Heart right ventricle (tissue), 16 donors: ENCODE data around the gene GPR162. TPM values are rescaled to one million over a fixed set of nuclear protein-coding genes. Genes with fewer than 3 reads are reported as not detected.

Source experiments
- ATAC-seq, 8 donors: fragments of 200-7000 bp; cut with Tn5 transposase; one replicate each; pipeline ENCODE4 v1.9.1; 2020; ENCODE audit warnings: mild to moderate bottlenecking in 8 of 8, moderate library complexity in 8 of 8, moderate number of reproducible peaks in 1 of 8
- DNase-seq, 2 donors: peaks; one replicate each; pipeline ENCODE4 v3.0.0-alpha.2; 2020
- H3K27ac ChIP-seq, 10 donors: fragments of 200-600 bp; sonication (generic) in 2 of 10; one replicate each; pipeline versions ENCODE4 v1.5.0 to v1.8.0; 2020 to 2022; ENCODE audit warnings: mild to moderate bottlenecking in 3 of 10
- H3K27me3 ChIP-seq, 7 donors: fragments of 200-600 bp; one replicate each; pipeline ENCODE4 v1.8.0; 2021 to 2022; ENCODE audit warnings: mild to moderate bottlenecking in 2 of 7
- H3K36me3 ChIP-seq, 9 donors: fragments of 200-600 bp; sonication (generic) in 1 of 9; one replicate each; pipeline versions ENCODE4 v1.5.0 to v1.8.0; 2020 to 2022; ENCODE audit warnings: mild to moderate bottlenecking in 2 of 9
- H3K4me1 ChIP-seq, 9 donors: fragments of 200-600 bp; sonication (generic) in 1 of 9; one replicate each; pipeline versions ENCODE4 v1.5.0 to v1.8.0; 2020 to 2022; ENCODE audit warnings: mild to moderate bottlenecking in 4 of 9
- H3K4me3 ChIP-seq, 10 donors: fragments of 200-600 bp; sonication (generic) in 2 of 10; one replicate each; pipeline versions ENCODE4 v1.5.0 to v1.8.0; 2020 to 2022; ENCODE audit warnings: mild to moderate bottlenecking in 7 of 10, moderate library complexity in 2 of 10
- H3K9me3 ChIP-seq, 11 donors: fragments of 200-600 bp in 10 of 11; sonication (generic) in 2 of 11; one replicate each; pipeline versions ENCODE4 v1.5.0 to v1.8.0; 2013 to 2022; ENCODE audit warnings: mild to moderate bottlenecking in 2 of 11, control low read depth in 1 of 11, moderate library complexity in 1 of 11
- CTCF ChIP-seq, 9 donors: fragments of 200-600 bp; sonication (generic) in 2 of 9; IDR thresholded peaks; one replicate each; pipeline versions ENCODE4 v1.5.0 to v1.8.0; 2021 to 2022; ENCODE audit warnings: antibody characterized with exemption in 9 of 9, mild to moderate bottlenecking in 5 of 9, moderate library complexity in 1 of 9
- WGBS, 2 donors: extraction: QIAGEN DNeasy Blood & Tissue Kit; methylation state at CpG; one replicate each; pipeline ENCODE4 v1.1.7; 2013; ENCODE audit warnings: inconsistent platforms in 1 of 2; 5-methylcytosine and 5-hydroxymethylcytosine counted together
- intact Hi-C, 10 donors: fragments of 100-400 bp; cut with DNase I; formaldehyde crosslinking; loops; one replicate each; pipeline versions ENCODE4 v1.11.1 to v1.14.2; 2022
- polyA plus RNA-seq, 2 donors: library from polyadenylated mRNA; stranded (reverse); fragments of 200-250 nt; gene quantifications; one replicate each; pipeline ENCODE4 v1.2.3, GENCODE V29; 2013
- total RNA-seq, 10 donors: library from RNA; stranded (reverse); fragmentation: NEBNext Ultra II Directional in 3 of 10; extraction: Animal tissue kit (Norgen Biotek cat#: 25700) in 3 of 10; gene quantifications; one replicate each; pipeline versions ENCODE4 v1.2.1 to v1.2.4, GENCODE V29; 2021 to 2023
- donor health status: Arrhythmogenic right ventricular cardiomyopathy.
- donor health status: ischemic (EF 13 %, LVEDD 7.1; RV severe dilation, severe dysfunction).
- donor health status: healthy with polysubstance abuse.
- donor health status: DM: no; HTN: yes; CAD: no.
- donor health status: DM: no; HTN: no; CAD: no.
- donor health status: ischemic (EF 25% LVEDD 6.9; RV normal size, moderate dysfunction).
- donor health status: ischemic (EF 25% LVEDD 5.7; RV mildly dilated, moderate dysfunction).
- donor health status: healthy.
- donor health status: DM: yes; HTN: yes; CAD: no.
- donor health status: Ischemic cardiomyopathy.
- donor health status: ischemic (EF 35%, LVEDD 5.7; RV mildly dilated, moderate dysfunction).
- donor health status: nonischemic (EF 11% LVEDD 7.7; RV severe dilation, severe dysfunction).
- donor health status: DM: yes; HTN: yes; CAD: no.
- donor health status: PGD.
- donor health status: ischemic (EF 29% LVEDD 5.4; RV normal size, mild dysfunction).
- donor health status: nonischemic (EF 23%, LVEDD 6.1; RV moderate dilation, normal function).

GPR162 gene
- total and polyA plus RNA-seq, 12 donors, result 1.8 to 16.8 (median 4.2) TPM

- Histone ChIP-seq H3K4me1 (peaks cover 3 to 26% (median 16%) of the 10 kb centered on the region in 9 donors), H3K4me3 (peak within 1 kb of the TSS; percentile 50 to 93 (median 68)), H3K27ac (peak within 1 kb of the TSS; percentile 18 to 99 (median 94)), H3K36me3 (peaks cover 0 to 52% (median 9%) of the 10 kb centered on the region in 9 donors), H3K27me3 (no peaks in the 10 kb centered on the region), H3K9me3 (no peaks in the 10 kb centered on the region)
- TF ChIP-seq CTCF (IDR thresholded peaks at IDR 0.05), result peak in 1 of 9 donors; percentile 6
- 0% methylated on average over 37 of the region's 37 CpGs for WGBS, 2 donors
- intact Hi-C loops, result no loop called here
- DNase-seq (peak; percentile 91 to 97), ATAC-seq (peak; percentile 76 to 86 (median 82))
Observed at GRCh38 chr12:6851153-6851920, 29.7 kb downstream of the GPR162 start, which contains the start of gene CDCA3. CDCA3 (minus strand) TSS chr12:6851286; CDS start chr12:6850952, 334 bp downstream.

GRCh38 chr12:6851921-6852650 is 30.5 kb downstream of the GPR162 start, which contains the start of gene USP5:
USP5 (plus strand) TSS chr12:6852150; CDS start chr12:6852180, 30 bp downstream.
- H3K4me3 ChIP-seq, result peak within 1 kb of the TSS; percentile 50 to 93 (median 68)
- WGBS, 2 donors, result 0 to 1% methylated on average over 64 to 65 of the region's 65 CpGs
- ATAC-seq, result peak; percentile 91 to 96 (median 92)
- intact Hi-C loops, result loop anchor here in 2 of 10 donors (1.0 kb wide), 2 partner anchors 38 to 99 kb away; partner anchors contain the start of gene MLF2 (in 1 of the 2)
- H3K27me3 ChIP-seq, result no peaks in the 10 kb centered on the region
- peak; percentile 99 for DNase-seq
- H3K4me1 ChIP-seq, result peaks cover 3 to 26% (median 16%) of the 10 kb centered on the region in 9 donors
- TF ChIP-seq CTCF (IDR thresholded peaks at IDR 0.05), result peak in 4 of 9 donors; percentile 8 to 36 (median 10)
- H3K36me3 ChIP-seq, result peaks cover 0 to 52% (median 16%) of the 10 kb centered on the region in 9 donors
- no peaks in the 10 kb centered on the region for H3K9me3 ChIP-seq
- peak within 1 kb of the TSS; percentile 18 to 99 (median 94) for H3K27ac ChIP-seq

- ATAC-seq, result no peak
- intact Hi-C loops, result loop anchor here in 2 of 10 donors (1.0 kb wide), 2 partner anchors 37 to 100 kb away; partner anchors contain the start of gene MLF2 (in 1 of the 2)
- Histone ChIP-seq H3K4me3 (peak overlapping the region; percentile 14 to 93 (median 66)), H3K27ac (peak overlapping the region in 8 of 10 donors; percentile 34 to 96 (median 77)), H3K36me3 (peaks cover 0 to 52% (median 23%) of the 10 kb centered on the region in 9 donors), H3K27me3 (no peaks in the 10 kb centered on the region), H3K4me1 (peaks cover 3 to 26% (median 16%) of the 10 kb centered on the region in 9 donors), H3K9me3 (no peaks in the 10 kb centered on the region)
- no peak for DNase-seq
- TF ChIP-seq CTCF (IDR thresholded peaks at IDR 0.05), result no peak
- 3% methylated on average over 18 of the region's 18 CpGs for WGBS, 2 donors
Observed at GRCh38 chr12:6852651-6853354, 31.2 kb downstream of the GPR162 start.
